HEK293 (cell line): ENCODE data around the gene COASY.
"Not testable (repeated sequence)": the region's sequence is repeated elsewhere in the genome, so short reads cannot be mapped to it uniquely, and the experiment has no call there.

Experiments
- CTCF ChIA-PET: fragments of 350-600 bp; formaldehyde crosslinking; extraction: SDS; loops from one replicate; lab custom pipeline; 2021; ENCODE audit warnings: antibody characterized with exemption; lab: Yijun Ruan, JAX
- POLR2A ChIA-PET: fragments of 300-600 bp; formaldehyde crosslinking; extraction: SDS; loops from one replicate; lab custom pipeline; 2020; ENCODE audit warnings: antibody characterized with exemption, inconsistent platforms; lab: Yijun Ruan, JAX
- H3K27ac ChIP-seq: fragments of 200-500 bp; sonication (Bioruptor generic); 2 replicates; pipeline ENCODE4 v1.5.1; 2014; ENCODE audit warnings: low read depth, low read length, control low read depth, inconsistent platforms; ENCODE audit errors: extremely low read depth
- H3K36me3 ChIP-seq, 2 experiments: fragments of 200-500 bp in 1 of 2; sonication (Bioruptor generic) in 1 of 2; 1 replicate in 1 of 2; 2 replicates in 1 of 2; pipeline ENCODE4 v1.5.1; 2014 to 2017; ENCODE audit warnings: inconsistent platforms in 2 of 2, low read length in 2 of 2; ENCODE audit not compliant: control insufficient read depth in 2 of 2, insufficient read depth in 1 of 2
- H3K4me1 ChIP-seq: fragments of 200-500 bp; sonication (Bioruptor generic); 2 replicates; pipeline ENCODE4 v1.5.1; 2014; ENCODE audit warnings: mild to moderate bottlenecking, low read length, inconsistent platforms; ENCODE audit not compliant: control insufficient read depth, insufficient read depth
- H3K4me3 ChIP-seq: 2 replicates; pipeline ENCODE4 v1.5.1; 2011; ENCODE audit warnings: low read depth, mild to moderate bottlenecking, control low read depth, low read length, moderate library complexity
- H3K9me3 ChIP-seq: fragments of 200-500 bp; sonication (Bioruptor generic); 2 replicates; pipeline ENCODE4 v1.5.1; 2014; ENCODE audit warnings: low read depth, low read length, inconsistent platforms; ENCODE audit not compliant: control insufficient read depth, insufficient read depth
- GLIS1 ChIP-seq: fragments of 450-650 bp; formaldehyde crosslinking; IDR thresholded peaks from 2 replicates; pipeline ENCODE4 v1.5.1; 2016; ENCODE audit warnings: missing biosample characterization, missing genetic modification characterization
- HOXC10 ChIP-seq: sonication (generic); formaldehyde crosslinking; IDR thresholded peaks from 2 replicates; pipeline ENCODE4 v1.8.1; 2023; ENCODE audit warnings: mild to moderate bottlenecking, missing genetic modification reagents
- PRDM1 ChIP-seq: fragments of 450-650 bp; formaldehyde crosslinking; IDR thresholded peaks from 2 replicates; pipeline ENCODE4; 2016; ENCODE audit warnings: missing biosample characterization, missing genetic modification characterization
- ZBTB21 ChIP-seq: fragments of 450-650 bp; formaldehyde crosslinking; IDR thresholded peaks from 2 replicates; pipeline ENCODE4 v1.5.1; 2017; ENCODE audit warnings: missing biosample characterization, missing genetic modification characterization
- ZFHX2 ChIP-seq: fragments of 450-650 bp; formaldehyde crosslinking; conservative IDR thresholded peaks from 2 replicates; pipeline ENCODE4 v1.5.1; 2016; ENCODE audit warnings: missing biosample characterization, missing genetic modification characterization
- ZNF175 ChIP-seq: fragments of 450-650 bp; formaldehyde crosslinking; IDR thresholded peaks from 2 replicates; pipeline ENCODE4 v1.5.1; 2016; ENCODE audit warnings: missing biosample characterization, missing genetic modification characterization
- ZNF433 ChIP-seq: fragments of 450-650 bp; formaldehyde crosslinking; IDR thresholded peaks from 2 replicates; pipeline ENCODE4 v1.5.1; 2016; ENCODE audit warnings: missing biosample characterization, missing genetic modification characterization, low read depth
- ZNF530 ChIP-seq: fragments of 450-650 bp; formaldehyde crosslinking; IDR thresholded peaks from 2 replicates; pipeline ENCODE4 v1.5.1; 2016; ENCODE audit warnings: low read depth, missing biosample characterization, missing genetic modification characterization
- ZNF544 ChIP-seq: fragments of 450-650 bp; formaldehyde crosslinking; IDR thresholded peaks from 2 replicates; pipeline ENCODE4 v1.5.0; 2017; ENCODE audit warnings: missing biosample characterization, missing genetic modification characterization
- ZNF555 ChIP-seq: fragments of 450-650 bp; formaldehyde crosslinking; conservative IDR thresholded peaks from 2 replicates; pipeline ENCODE4 v1.5.1; 2017; ENCODE audit warnings: missing biosample characterization, mild to moderate bottlenecking, missing genetic modification characterization, inconsistent platforms
- ZNF600 ChIP-seq: fragments of 450-650 bp; formaldehyde crosslinking; IDR thresholded peaks from 2 replicates; pipeline ENCODE4 v1.5.1; 2016; ENCODE audit warnings: missing biosample characterization, missing genetic modification characterization
- ZNF658 ChIP-seq: fragments of 450-650 bp; formaldehyde crosslinking; IDR thresholded peaks from 2 replicates; pipeline ENCODE4; 2016; ENCODE audit warnings: missing biosample characterization, missing genetic modification characterization
- ZNF777 ChIP-seq: fragments of 450-650 bp; formaldehyde crosslinking; IDR thresholded peaks from 2 replicates; pipeline ENCODE4 v1.5.1; 2017; ENCODE audit warnings: missing biosample characterization, missing genetic modification characterization, borderline replicate concordance
- ZSCAN4 ChIP-seq: fragments of 450-650 bp; formaldehyde crosslinking; IDR thresholded peaks from 2 replicates; pipeline ENCODE4 v1.5.1; 2017; ENCODE audit warnings: missing biosample characterization, missing genetic modification characterization
- TF ChIP-seq, protein P1 (sequence below): fragments of 450-650 bp; formaldehyde crosslinking; IDR thresholded peaks from 2 replicates; pipeline ENCODE4 v1.5.1; 2017; ENCODE audit warnings: missing biosample characterization, missing genetic modification characterization
- TF ChIP-seq, protein P2 (sequence below): fragments of 450-650 bp; formaldehyde crosslinking; IDR thresholded peaks from 2 replicates; pipeline ENCODE4 v1.5.1; 2016; ENCODE audit warnings: missing biosample characterization, missing genetic modification characterization

COASY gene

GRCh38 chr17:42548070-42548837 lies 13.7 kb upstream of the COASY start:
- Histone ChIP-seq H3K27ac (peak overlapping the region; percentile 37; the same call in 1 of the 2 replicates), H3K4me3 (peak overlapping the region; percentile 38)
- CTCF ChIA-PET: interaction anchor here (0.6 to 4.3 kb wide), 16 partner anchors 11 to 226 kb away, joined by 3 to 19 read pairs (median 4); partner anchors contain the start of genes COASY and NAGLU

DNA sequence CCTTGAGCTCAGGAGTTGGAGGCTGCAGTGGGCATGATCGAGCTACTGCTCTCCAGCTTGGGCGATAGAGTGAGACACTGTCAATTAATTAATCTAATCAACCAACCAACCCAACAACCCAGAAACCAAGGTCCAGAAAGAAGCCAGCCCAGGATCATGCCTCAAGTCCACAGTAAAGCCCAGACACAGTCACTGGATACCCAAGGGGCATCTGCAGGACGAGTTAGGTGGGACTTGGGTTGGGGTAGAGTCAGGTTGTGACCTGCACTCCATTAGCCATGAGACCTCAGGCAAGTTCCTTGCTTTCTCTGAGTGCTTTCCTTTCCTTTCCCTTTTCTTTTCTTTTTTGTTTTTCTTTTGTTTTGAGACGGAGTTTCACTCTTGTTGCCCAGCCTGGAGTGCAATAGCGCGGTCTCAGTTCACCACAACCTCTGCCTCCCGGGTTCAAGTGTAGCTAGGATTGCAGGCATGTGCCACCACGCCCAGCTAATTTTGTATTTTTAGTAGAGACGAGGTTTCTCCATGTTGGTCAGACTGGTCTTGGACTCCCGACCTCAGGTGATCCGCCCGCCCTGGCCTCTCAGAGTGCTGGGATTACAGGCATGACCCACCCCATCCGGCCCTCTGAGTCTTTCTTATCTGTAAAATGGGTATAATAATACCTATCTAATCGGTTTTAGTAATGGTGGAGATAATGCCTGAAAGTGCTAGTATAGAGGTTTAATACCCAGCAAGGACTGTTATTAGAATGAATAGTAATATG lies 12.8 kb upstream of the COASY start:
- Histone ChIP-seq H3K36me3 (peaks cover 4 to 8% of the 10 kb centered on the region in 2 experiments; a peak in 2 of 3 replicates), H3K4me3 (no peak overlapping the region), H3K4me1 (peaks cover 4% of the 10 kb centered on the region; the same call in 1 of the 2 replicates), H3K9me3 (no peaks in the 10 kb centered on the region), H3K27ac (peak overlapping the region; percentile 37)
- ChIA-PET POLR2A (interaction anchor here (0.6 to 1.8 kb wide), 7 partner anchors 18 to 214 kb away, joined by 3 to 8 read pairs (median 4); partner anchors contain the start of genes CAVIN1, MLX, RETREG3 and TUBG1), CTCF (interaction anchor here (0.6 to 4.3 kb wide), 12 partner anchors 10 to 227 kb away, joined by 3 to 19 read pairs (median 4); partner anchors contain the start of genes COASY and NAGLU)
- TF ChIP-seq, protein P1, sequence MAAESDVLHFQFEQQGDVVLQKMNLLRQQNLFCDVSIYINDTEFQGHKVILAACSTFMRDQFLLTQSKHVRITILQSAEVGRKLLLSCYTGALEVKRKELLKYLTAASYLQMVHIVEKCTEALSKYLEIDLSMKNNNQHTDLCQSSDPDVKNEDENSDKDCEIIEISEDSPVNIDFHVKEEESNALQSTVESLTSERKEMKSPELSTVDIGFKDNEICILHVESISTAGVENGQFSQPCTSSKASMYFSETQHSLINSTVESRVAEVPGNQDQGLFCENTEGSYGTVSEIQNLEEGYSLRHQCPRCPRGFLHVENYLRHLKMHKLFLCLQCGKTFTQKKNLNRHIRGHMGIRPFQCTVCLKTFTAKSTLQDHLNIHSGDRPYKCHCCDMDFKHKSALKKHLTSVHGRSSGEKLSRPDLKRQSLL (tag by site-specific recombination): peak; percentile 71; the same call in 1 of the 2 replicates
- TF ChIP-seq PRDM1 (tag by site-specific recombination) (peak; percentile 97), ZNF530 (tag by site-specific recombination) (no peak)

More at GRCh38 chr17:42548070-42548837, 13.7 kb upstream of the COASY start:
- Histone ChIP-seq H3K4me1 (peaks cover 4% of the 10 kb centered on the region; the same call in 1 of the 2 replicates), H3K9me3 (no peaks in the 10 kb centered on the region), H3K36me3 (peaks cover 4 to 17% of the 10 kb centered on the region in 2 experiments; a peak in 2 of 3 replicates)
- POLR2A ChIA-PET: interaction anchor here (0.6 to 2.0 kb wide), 9 partner anchors 12 to 744 kb away, joined by 3 to 20 read pairs (median 4); partner anchors contain the start of genes CAVIN1, MLX, NAGLU and PSMC3IP
- no peak for TF ChIP-seq ZFHX2 (tag by site-specific recombination)
- TF ChIP-seq ZNF555 (tag by site-specific recombination): no peak
- no peak for TF ChIP-seq ZSCAN4 (tag by site-specific recombination)
- TF ChIP-seq ZNF777: no peak
- no peak for TF ChIP-seq ZNF544 (tag by site-specific recombination)
- no peak for TF ChIP-seq ZNF175 (tag by site-specific recombination)
- no peak for TF ChIP-seq ZNF658 (tag by site-specific recombination)
- no peak for TF ChIP-seq ZNF600 (tag by site-specific recombination)
- TF ChIP-seq ZNF433: no peak
- no peak for TF ChIP-seq ZBTB21 (tag by site-specific recombination)
- TF ChIP-seq, protein P2, sequence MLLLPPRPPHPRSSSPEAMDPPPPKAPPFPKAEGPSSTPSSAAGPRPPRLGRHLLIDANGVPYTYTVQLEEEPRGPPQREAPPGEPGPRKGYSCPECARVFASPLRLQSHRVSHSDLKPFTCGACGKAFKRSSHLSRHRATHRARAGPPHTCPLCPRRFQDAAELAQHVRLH (tag by site-specific recombination): no peak
- no peak for TF ChIP-seq GLIS1
- TF ChIP-seq HOXC10 (CRISPR knock-in tag): no peak
- TF ChIP-seq, all 188 proteins: peak for 0

DNA sequence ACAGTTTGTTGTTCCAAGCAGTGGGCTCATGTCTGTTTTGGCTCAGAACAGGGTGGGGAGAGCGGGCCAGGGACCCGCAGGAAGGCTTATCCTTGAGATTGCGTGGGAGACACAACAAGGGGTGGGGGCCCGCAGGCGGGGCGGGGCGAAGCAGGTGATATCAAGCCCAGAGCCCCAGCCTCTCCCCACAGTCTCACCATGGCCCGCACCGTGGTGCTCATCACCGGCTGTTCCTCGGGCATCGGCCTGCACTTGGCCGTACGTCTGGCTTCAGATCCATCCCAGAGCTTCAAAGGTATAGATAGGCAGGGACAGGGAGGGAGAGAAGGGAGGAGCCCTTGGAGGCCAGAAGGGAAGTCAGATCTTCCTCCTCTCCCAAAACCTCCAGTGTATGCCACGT lies 9.2 kb upstream of the COASY start, which contains the start of gene HSD17B1:
HSD17B1 (plus strand) TSS at position 188 of the 400 bp plus-strand sequence; CDS start at position 199, 11 bp downstream.
- 0 out of 2 replicates have a peak, but pooled peaks have one; percentile 12 for TF ChIP-seq ZFHX2 (tag by site-specific recombination)
- TF ChIP-seq, all 188 proteins: peak for 1; not testable (repeated sequence) for 187
- H3K36me3 ChIP-seq, H3K4me1 ChIP-seq, H3K9me3 ChIP-seq, POLR2A ChIA-PET: not testable (repeated sequence)
- Histone ChIP-seq H3K27ac (peak within 1 kb of the TSS; percentile 95; the same call in 1 of the 2 replicates), H3K4me3 (peak within 1 kb of the TSS; percentile 68; the same call in 1 of the 2 replicates)
- CTCF ChIA-PET: interaction anchor here (1.1 kb wide), 1 partner anchor 434 kb away, joined by 3 read pairs; no protein-coding TSS in a partner anchor
